Upper lobe of right lung (tissue), 1 donor: ENCODE results near the gene IMPDH2. TPM values are rescaled to one million over a fixed set of nuclear protein-coding genes. Genes with fewer than 3 reads are reported as not detected.
A peak's percentile ranks its signal among the peaks of the same experiment; 100 is the strongest.

Experiments used
- ATAC-seq: fragments of 200-7000 bp; cut with Tn5 transposase; one replicate; pipeline ENCODE4 v1.9.1; 2020; ENCODE audit warnings: mild to moderate bottlenecking, moderate library complexity
- DNase-seq: peaks from one replicate; pipeline ENCODE4 v3.0.0-alpha.2; 2020
- H3K27ac ChIP-seq: fragments of 200-600 bp; one replicate; pipeline ENCODE4 v1.8.0; 2022
- H3K27me3 ChIP-seq: fragments of 200-600 bp; one replicate; pipeline ENCODE4 v1.8.0; 2022; ENCODE audit warnings: mild to moderate bottlenecking
- H3K36me3 ChIP-seq: fragments of 200-600 bp; one replicate; pipeline ENCODE4 v1.8.0; 2022
- H3K4me1 ChIP-seq: fragments of 200-600 bp; one replicate; pipeline ENCODE4 v1.8.0; 2022
- H3K4me3 ChIP-seq: fragments of 200-600 bp; one replicate; pipeline ENCODE4 v1.8.0; 2022; ENCODE audit warnings: mild to moderate bottlenecking
- H3K9me3 ChIP-seq: fragments of 200-600 bp; one replicate; pipeline ENCODE4 v1.8.0; 2022
- CTCF ChIP-seq: fragments of 200-600 bp; IDR thresholded peaks from one replicate; pipeline ENCODE4 v1.8.0; 2022; ENCODE audit warnings: antibody characterized with exemption
- intact Hi-C: fragments of 100-400 bp; cut with DNase I; formaldehyde crosslinking; loops from one replicate; pipeline ENCODE4 v1.11.0; 2022
- total RNA-seq: library from RNA; stranded (reverse); fragmentation: NEBNext Ultra II Directional; extraction: Animal tissue kit (Norgen Biotek cat#: 25700); gene quantifications from one replicate; pipeline ENCODE4 v1.2.1, GENCODE V29; 2021
- donor health status: DM: no; HTN: yes; CAD: no; lungs with severe emphysema.

IMPDH2 gene
- total RNA-seq, 1 donor from 2014 or later: 107 TPM

GRCh38 chr3:49025005-49025792 lies 4.0 kb downstream of the IMPDH2 start:
- no peak for DNase-seq
- Histone ChIP-seq H3K9me3 (no peaks in the 10 kb centered on the region), H3K36me3 (peaks cover 47% of the 10 kb centered on the region), H3K4me1 (peaks cover 23% of the 10 kb centered on the region), H3K27me3 (no peaks in the 10 kb centered on the region), H3K4me3 (no peak overlapping the region), H3K27ac (no peak overlapping the region)
- TF ChIP-seq CTCF: no peak
- intact Hi-C loops: no loop called here
- no peak for ATAC-seq

GRCh38 chr3:49024449-49024848 lies 4.7 kb downstream of the IMPDH2 start:
- Histone ChIP-seq H3K27me3 (no peaks in the 10 kb centered on the region), H3K4me3 (no peak overlapping the region), H3K36me3 (peaks cover 41% of the 10 kb centered on the region), H3K27ac (no peak overlapping the region), H3K9me3 (no peaks in the 10 kb centered on the region), H3K4me1 (peaks cover 31% of the 10 kb centered on the region)
- no peak for TF ChIP-seq CTCF
- DNase-seq (no peak), ATAC-seq (no peak)
- intact Hi-C loops: no loop called here

GRCh38 chr3:49023775-49024174 lies 5.4 kb downstream of the IMPDH2 start:
- DNase-seq (no peak), ATAC-seq (no peak)
- no peaks in the 10 kb centered on the region for H3K27me3 ChIP-seq
- peaks cover 41% of the 10 kb centered on the region for H3K36me3 ChIP-seq
- no peak overlapping the region for H3K4me3 ChIP-seq
- no peak overlapping the region for H3K27ac ChIP-seq
- TF ChIP-seq CTCF: no peak
- intact Hi-C loops: no loop called here
- H3K9me3 ChIP-seq: no peaks in the 10 kb centered on the region
- H3K4me1 ChIP-seq: peaks cover 33% of the 10 kb centered on the region

GRCh38 chr3:49022688-49023171 lies 6.5 kb downstream of the IMPDH2 start:
- Histone ChIP-seq H3K4me1 (peaks cover 27% of the 10 kb centered on the region), H3K9me3 (no peaks in the 10 kb centered on the region), H3K4me3 (peak overlapping the region; percentile 96), H3K27ac (peak overlapping the region; percentile 97), H3K27me3 (no peaks in the 10 kb centered on the region), H3K36me3 (peaks cover 41% of the 10 kb centered on the region)
- ATAC-seq: no peak
- intact Hi-C loops: no loop called here
- TF ChIP-seq CTCF: no peak
- no peak for DNase-seq

- peak within 1 kb of the TSS; percentile 96 for H3K4me3 ChIP-seq
- peak; percentile 99 for TF ChIP-seq CTCF
- H3K4me1 ChIP-seq: peaks cover 33% of the 10 kb centered on the region
- peaks cover 41% of the 10 kb centered on the region for H3K36me3 ChIP-seq
- no peaks in the 10 kb centered on the region for H3K9me3 ChIP-seq
- no peaks in the 10 kb centered on the region for H3K27me3 ChIP-seq
- peak within 1 kb of the TSS; percentile 97 for H3K27ac ChIP-seq
- intact Hi-C loops: no loop called here
- ATAC-seq (peak; percentile 89), DNase-seq (peak; percentile 98)
Observed at GRCh38 chr3:49021813-49022687, 7.1 kb downstream of the IMPDH2 start, which contains the start of gene NDUFAF3. NDUFAF3 (plus strand) TSS chr3:49022121; CDS start chr3:49022145, 24 bp downstream.
